Transverse colon (tissue), 4 donors: Measurements from ENCODE around the gene ARHGEF4. TPM values are rescaled to one million over a fixed set of nuclear protein-coding genes. Genes with fewer than 3 reads are reported as not detected.

Experiments used
- DNase-seq: peaks from one replicate; pipeline ENCODE4 v3.0.0-alpha.2; 2019
- H3K27ac ChIP-seq, 4 donors: fragments of 200-600 bp; sonication (generic); 2 replicates each; pipeline ENCODE4 v1.5.1; 2016 to 2018; ENCODE audit warnings: inconsistent platforms in 4 of 4
- H3K27me3 ChIP-seq: fragments of 200-600 bp; sonication (generic); 2 replicates; pipeline ENCODE4 v1.5.1; 2017; ENCODE audit warnings: inconsistent platforms
- H3K36me3 ChIP-seq, 4 donors: fragments of 200-600 bp; sonication (generic); 2 replicates each; pipeline ENCODE4 v1.5.1; 2017 to 2019; ENCODE audit warnings: inconsistent platforms in 4 of 4
- H3K4me1 ChIP-seq, 4 donors: fragments of 200-600 bp; sonication (generic); 2 replicates each; pipeline ENCODE4 v1.5.1; 2017 to 2020; ENCODE audit warnings: inconsistent platforms in 4 of 4
- H3K4me3 ChIP-seq, 4 donors: fragments of 200-600 bp; sonication (generic); 1 replicate in 1 of 4; 2 replicates in 3 of 4; pipeline versions ENCODE4 v1.5.1 to v1.6.1; 2017 to 2019; ENCODE audit warnings: inconsistent platforms in 4 of 4
- H3K9me3 ChIP-seq, 2 donors: fragments of 200-600 bp; sonication (generic); 2 replicates each; pipeline ENCODE4 v1.5.1; 2017 to 2019; ENCODE audit warnings: inconsistent platforms in 2 of 2
- EP300 ChIP-seq: sonication (generic); formaldehyde crosslinking; IDR thresholded peaks from one replicate; pipeline ENCODE4 v1.6.1; 2017; ENCODE audit warnings: antibody characterized with exemption, low read depth
- POLR2A ChIP-seq: fragments of 450-650 bp; IDR thresholded peaks from one replicate; pipeline ENCODE4 v1.6.1; 2016; ENCODE audit warnings: antibody characterized with exemption, mild to moderate bottlenecking, moderate library complexity
- POLR2AphosphoS5 ChIP-seq, 3 donors: sonication (generic); formaldehyde crosslinking; IDR thresholded peaks; one replicate each; pipeline ENCODE4 v1.6.1; 2016; ENCODE audit warnings: antibody characterized with exemption in 3 of 3
- WGBS, 2 donors: methylation state at CpG; one replicate each; pipeline ENCODE4 v1.1.5; 2018; ENCODE audit warnings: low coverage in 1 of 2; 5-methylcytosine and 5-hydroxymethylcytosine counted together
- in situ Hi-C, 4 donors: fragments of 200-750 bp; cut with MboI; loops; one replicate each; pipeline versions ENCODE4 v1.15.0 to v1.15.1; 2017; ENCODE audit warnings: low sequenced_read_pairs in 3 of 4, low pct_ligation_motif_present in 1 of 4, low pct_unique_long_range_greater_than_20kb in 1 of 4
- intact Hi-C: fragments of 100-400 bp; cut with DNase I; formaldehyde crosslinking; loops from one replicate; pipeline ENCODE4 v1.15.1; 2023; ENCODE audit warnings: low total_unique reads
- total RNA-seq, 4 donors: library from RNA; depleted of rRNA; stranded (reverse); fragments of >200 nt; gene quantifications; one replicate each; pipeline ENCODE4 v1.1.0, GENCODE V29; 2016
- TF ChIP-seq, protein P1 (sequence below), 5 experiments: fragments of 200-600 bp in 3 of 5; fragments of 450-650 bp in 2 of 5; sonication (generic) in 3 of 5; IDR thresholded peaks; 1 replicate in 2 of 5; 2 replicates in 3 of 5; pipeline ENCODE4 v1.5.1; 2016 to 2017; ENCODE audit warnings: antibody characterized with exemption in 5 of 5, inconsistent platforms in 3 of 5, mild to moderate bottlenecking in 2 of 5, moderate library complexity in 1 of 5

Gene ARHGEF4
- total RNA-seq, 4 donors from 2014 or later: 1.2 to 16.8 (median 1.7) TPM

DNA sequence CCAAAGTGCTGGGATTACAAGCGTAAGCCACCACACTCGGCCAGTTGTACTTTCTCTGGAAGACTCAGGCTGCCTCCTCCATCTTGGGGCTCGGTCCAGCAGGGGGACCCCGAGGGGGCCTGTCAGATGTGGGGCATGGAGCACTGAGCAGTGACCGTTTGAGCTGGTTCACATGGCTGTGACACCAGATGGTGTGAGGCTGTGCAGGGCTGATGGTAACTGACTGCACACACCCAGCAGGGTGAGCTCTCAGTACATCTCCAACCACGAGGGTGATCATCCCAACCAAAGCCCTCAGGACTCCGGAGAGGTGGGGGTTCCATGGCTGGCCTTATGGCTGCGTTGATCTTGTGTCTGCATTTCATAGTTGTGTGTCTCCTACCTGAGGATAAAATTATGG lies 193.1 kb downstream of the ARHGEF4 start:
- TF ChIP-seq POLR2AphosphoS5 (IDR thresholded peaks at IDR 0.05): no peak
- peaks cover 0 to 6% (median 0%) of the 10 kb centered on the region in 4 donors for H3K4me1 ChIP-seq
- no peak for DNase-seq
- no peaks in the 10 kb centered on the region for H3K9me3 ChIP-seq
- 70% methylated on average over 6 of the region's 8 CpGs; no CpG with 5 or more reads in 1 of the 2 donors for WGBS, 2 donors
- intact Hi-C loops (no loop called here), in situ Hi-C loops (no loop called here)
- no peak overlapping the region for H3K4me3 ChIP-seq
- H3K27ac ChIP-seq: no peak overlapping the region
- H3K27me3 ChIP-seq: peaks cover 8% of the 10 kb centered on the region
- H3K36me3 ChIP-seq: no peaks in the 10 kb centered on the region

DNA sequence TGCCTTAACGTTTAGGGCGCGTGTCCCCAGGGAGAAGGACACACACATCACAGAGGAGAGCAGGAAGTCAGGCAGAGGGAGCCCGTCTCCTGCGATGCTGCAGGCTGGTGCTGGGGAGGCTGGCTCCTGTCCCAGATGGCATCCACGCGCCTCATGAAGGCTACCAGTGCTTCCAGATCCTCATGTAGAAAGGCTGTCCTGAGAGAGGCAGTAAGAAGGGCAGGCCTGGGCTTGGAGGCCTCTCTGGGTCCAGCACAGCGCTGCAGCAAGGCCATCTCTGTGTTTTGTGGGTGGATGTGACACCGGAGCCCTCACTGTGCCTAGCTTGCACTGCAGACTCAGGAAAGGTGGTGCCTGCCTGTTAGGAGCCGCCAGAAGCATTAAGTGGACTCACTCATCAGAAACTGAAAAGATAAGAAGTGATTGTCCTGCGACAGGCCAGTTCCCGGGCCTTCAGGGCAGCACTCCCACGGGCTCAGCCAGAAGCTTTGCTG lies 193.8 kb downstream of the ARHGEF4 start:
- no peaks in the 10 kb centered on the region for H3K36me3 ChIP-seq
- in situ Hi-C loops (no loop called here), intact Hi-C loops (no loop called here)
- H3K9me3 ChIP-seq: no peaks in the 10 kb centered on the region
- no peak overlapping the region for H3K27ac ChIP-seq
- no peak for DNase-seq
- TF ChIP-seq POLR2A: no peak
- TF ChIP-seq POLR2AphosphoS5 (IDR thresholded peaks at IDR 0.05): no peak
- TF ChIP-seq, protein P1, sequence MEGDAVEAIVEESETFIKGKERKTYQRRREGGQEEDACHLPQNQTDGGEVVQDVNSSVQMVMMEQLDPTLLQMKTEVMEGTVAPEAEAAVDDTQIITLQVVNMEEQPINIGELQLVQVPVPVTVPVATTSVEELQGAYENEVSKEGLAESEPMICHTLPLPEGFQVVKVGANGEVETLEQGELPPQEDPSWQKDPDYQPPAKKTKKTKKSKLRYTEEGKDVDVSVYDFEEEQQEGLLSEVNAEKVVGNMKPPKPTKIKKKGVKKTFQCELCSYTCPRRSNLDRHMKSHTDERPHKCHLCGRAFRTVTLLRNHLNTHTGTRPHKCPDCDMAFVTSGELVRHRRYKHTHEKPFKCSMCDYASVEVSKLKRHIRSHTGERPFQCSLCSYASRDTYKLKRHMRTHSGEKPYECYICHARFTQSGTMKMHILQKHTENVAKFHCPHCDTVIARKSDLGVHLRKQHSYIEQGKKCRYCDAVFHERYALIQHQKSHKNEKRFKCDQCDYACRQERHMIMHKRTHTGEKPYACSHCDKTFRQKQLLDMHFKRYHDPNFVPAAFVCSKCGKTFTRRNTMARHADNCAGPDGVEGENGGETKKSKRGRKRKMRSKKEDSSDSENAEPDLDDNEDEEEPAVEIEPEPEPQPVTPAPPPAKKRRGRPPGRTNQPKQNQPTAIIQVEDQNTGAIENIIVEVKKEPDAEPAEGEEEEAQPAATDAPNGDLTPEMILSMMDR (IDR thresholded peaks at IDR 0.05): no peak
- TF ChIP-seq EP300: no peak
- H3K27me3 ChIP-seq: peaks cover 14% of the 10 kb centered on the region
- H3K4me1 ChIP-seq: peaks cover 0 to 11% (median 4%) of the 10 kb centered on the region in 4 donors
- H3K4me3 ChIP-seq: no peak overlapping the region
- 60 to 70% methylated on average over 2 to 13 of the region's 13 CpGs for WGBS, 2 donors

DNA sequence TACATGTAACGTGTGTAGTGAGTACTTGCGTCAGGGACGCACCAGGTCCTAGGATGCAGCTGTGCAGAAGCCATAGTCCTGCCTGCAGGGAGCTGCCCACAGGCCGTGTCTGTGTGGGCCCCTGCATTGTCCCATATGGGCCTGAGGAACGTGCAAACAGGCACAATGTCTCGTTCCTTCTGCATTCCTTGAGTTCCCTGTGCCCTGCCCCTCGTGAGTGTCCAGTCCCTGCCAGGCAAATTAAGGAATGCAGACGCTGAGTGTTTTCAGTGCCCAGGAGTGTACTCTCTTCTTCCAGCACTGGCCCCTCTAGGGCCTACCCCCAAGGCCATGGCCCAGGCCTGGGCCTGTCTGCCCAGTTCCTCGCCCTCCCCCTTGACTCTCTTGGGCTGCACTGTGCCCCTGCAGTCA lies 194.7 kb downstream of the ARHGEF4 start:
- intact Hi-C loops: no loop called here
- no peak overlapping the region for H3K4me3 ChIP-seq
- WGBS, 2 donors: 77% methylated on average over 9 of the region's 9 CpGs; no CpG with 5 or more reads in 1 of the 2 donors
- H3K36me3 ChIP-seq: no peaks in the 10 kb centered on the region
- no peak for DNase-seq
- H3K27me3 ChIP-seq: peaks cover 23% of the 10 kb centered on the region
- peaks cover 0 to 14% (median 6%) of the 10 kb centered on the region in 4 donors for H3K4me1 ChIP-seq
- H3K9me3 ChIP-seq: no peaks in the 10 kb centered on the region
- H3K27ac ChIP-seq: no peak overlapping the region
- in situ Hi-C loops: no loop called here
- TF ChIP-seq, protein P1 (IDR thresholded peaks at IDR 0.05): no peak
- TF ChIP-seq POLR2AphosphoS5 (IDR thresholded peaks at IDR 0.05) (no peak), POLR2A (no peak), EP300 (no peak)

DNA sequence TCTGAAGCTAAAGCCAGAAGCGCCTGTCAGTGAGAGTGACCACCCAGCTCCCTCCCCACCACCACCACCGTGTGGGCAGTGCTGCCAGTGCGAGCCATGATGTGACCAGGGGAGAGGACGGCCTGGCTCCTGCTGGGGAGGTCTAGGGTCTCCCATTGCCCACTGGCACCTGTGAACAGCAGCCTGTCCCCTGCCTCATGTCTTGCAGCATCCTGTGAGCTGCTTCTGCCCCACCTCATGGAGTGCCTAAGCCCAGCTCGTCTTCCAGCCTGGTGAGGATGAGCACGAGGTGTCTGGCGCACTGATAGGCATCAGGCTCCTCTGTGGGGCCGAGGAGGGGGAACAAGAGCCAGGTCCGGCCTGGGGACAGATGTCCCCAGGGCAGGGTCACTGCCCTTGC lies 195.2 kb downstream of the ARHGEF4 start:
- no peak for DNase-seq

More for the DNA sequence above, 195.2 kb downstream of the ARHGEF4 start:
- H3K36me3 ChIP-seq: no peaks in the 10 kb centered on the region
- H3K27ac ChIP-seq: no peak overlapping the region
- in situ Hi-C loops (no loop called here), intact Hi-C loops (no loop called here)
- WGBS, 2 donors: 69% methylated on average over 9 of the region's 9 CpGs; no CpG with 5 or more reads in 1 of the 2 donors
- H3K27me3 ChIP-seq: peaks cover 27% of the 10 kb centered on the region
- H3K9me3 ChIP-seq: no peaks in the 10 kb centered on the region
- H3K4me1 ChIP-seq: peaks cover 0 to 14% (median 6%) of the 10 kb centered on the region in 4 donors
- H3K4me3 ChIP-seq: no peak overlapping the region
- TF ChIP-seq EP300 (no peak), POLR2A (no peak), POLR2AphosphoS5 (IDR thresholded peaks at IDR 0.05) (no peak)
- TF ChIP-seq, protein P1 (IDR thresholded peaks at IDR 0.05): no peak
